Inferior parietal cortex (tissue), 1 donor: ENCODE results near the gene SERPINA9.
"Not testable (repeated sequence)": the region's sequence is repeated elsewhere in the genome, so short reads cannot be mapped to it uniquely, and the experiment has no call there.

Experiments used
- DNase-seq: peaks from one replicate; pipeline ENCODE4 v3.0.0-alpha.2; 2016; ENCODE audit errors: extremely low spot score

Gene SERPINA9

GRCh38 chr14:94426526-94426925, 49.5 kb downstream of the SERPINA9 start:
- no peak for DNase-seq

GRCh38 chr14:94424371-94424770, 51.6 kb downstream of the SERPINA9 start:
- DNase-seq = no peak

DNA sequence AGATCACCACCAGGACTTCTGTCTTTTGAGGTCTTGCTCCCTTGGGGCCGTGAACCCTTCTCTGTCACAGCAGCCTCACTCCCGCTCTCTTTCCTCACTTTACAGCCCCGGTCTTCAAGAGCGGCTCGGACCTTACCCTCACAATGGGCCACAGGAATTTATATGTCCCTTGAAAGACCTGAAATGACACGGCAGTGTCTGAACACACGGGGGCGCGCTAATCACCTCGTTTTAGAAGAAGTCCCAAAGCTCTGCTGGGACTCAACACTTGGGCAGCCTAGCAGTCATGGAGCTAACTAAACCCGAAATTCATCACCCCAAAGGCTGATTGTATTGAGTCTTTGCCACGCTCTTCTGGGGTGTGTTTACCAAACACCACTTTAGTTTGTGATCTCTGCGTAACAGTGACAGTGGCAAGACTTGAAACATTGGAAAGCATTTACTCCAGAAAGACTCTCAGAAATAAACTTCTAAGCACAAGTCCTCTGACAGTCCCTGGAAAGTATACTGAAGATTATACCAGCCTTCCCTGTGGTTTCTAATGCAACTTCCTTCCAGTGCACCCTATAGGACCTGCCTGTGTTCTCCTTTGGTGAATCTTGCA, 52.4 kb downstream of the SERPINA9 start:
- peak; percentile 64 for DNase-seq

DNA sequence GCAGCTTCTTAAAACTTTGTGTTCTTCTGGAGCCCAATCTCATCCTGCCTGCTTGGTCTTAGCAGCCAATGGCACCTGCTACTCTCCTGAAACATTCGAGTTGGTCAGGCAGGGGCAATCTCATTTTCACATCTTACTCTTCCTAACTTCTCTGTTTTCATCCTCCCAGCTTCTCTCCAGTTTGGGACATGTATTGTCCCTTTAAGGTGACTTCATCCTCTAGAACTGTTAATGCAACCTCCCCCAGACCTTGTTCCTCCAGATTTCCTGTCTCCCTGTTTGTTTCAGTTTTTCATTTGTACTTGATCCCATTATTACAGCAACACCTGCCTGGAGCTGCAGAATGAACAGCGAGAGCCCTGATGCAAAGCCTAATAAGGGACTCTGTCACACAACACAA, 54.7 kb downstream of the SERPINA9 start:
- no peak for DNase-seq

- DNase-seq = not testable (repeated sequence)
Observed at GRCh38 chr14:94417497-94418205, 58.3 kb downstream of the SERPINA9 start.
